ENCODE data around the gene WDR19. TPM values are rescaled to one million over a fixed set of nuclear protein-coding genes. Genes with fewer than 3 reads are reported as not detected.
A peak's percentile ranks its signal among the peaks of the same experiment; 100 is the strongest.
"Not testable (repeated sequence)": the region's sequence is repeated elsewhere in the genome, so short reads cannot be mapped to it uniquely, and the experiment has no call there.

WDR19 gene
- 17.3 and 28.0 TPM in 2 replicates for polyA plus RNA-seq (2014; cell fraction: cytosol; rRNA removed)
- 157 and 190 TPM in 2 replicates for polyA plus RNA-seq (2014; cell fraction: nucleus; rRNA removed)

DNA sequence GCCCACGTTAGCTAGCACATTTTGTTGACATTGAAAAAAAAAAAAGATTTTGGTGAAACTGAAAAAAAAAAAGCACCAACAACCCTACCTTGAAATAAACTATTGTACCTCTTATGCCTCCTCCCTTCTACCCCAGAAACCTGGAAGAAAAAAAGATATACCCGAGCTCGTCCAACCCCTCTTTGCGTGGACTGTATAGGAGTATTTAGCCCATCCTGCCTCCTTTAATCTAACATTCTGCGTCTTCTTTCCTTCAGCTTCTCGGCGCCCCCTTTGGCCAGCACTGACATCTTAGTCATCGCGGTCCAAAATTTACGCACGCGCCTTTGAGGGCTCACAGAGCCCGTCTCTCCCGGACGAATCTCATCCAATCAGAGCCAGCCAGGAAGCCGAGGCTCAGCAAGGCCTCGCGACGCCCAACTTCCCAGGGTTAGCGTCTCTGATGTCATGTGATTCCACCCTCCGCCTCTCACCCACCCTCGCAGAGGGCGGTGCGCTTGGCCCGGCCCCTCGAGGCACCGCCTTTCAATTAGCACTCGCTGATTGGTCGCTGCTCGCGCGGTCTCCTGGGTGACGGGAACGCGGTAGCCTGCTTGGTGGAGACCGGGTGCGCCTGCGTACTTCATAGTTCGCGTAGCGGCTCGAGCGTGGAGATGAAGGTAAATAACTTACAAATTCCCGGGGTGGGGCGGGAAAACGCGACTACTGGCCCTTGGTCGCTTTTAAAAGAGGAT lies at the start of gene WDR19:
TSS of gene WDR19 (plus strand) at position 625 of the 734 bp plus-strand sequence. CDS start at position 654, 29 bp downstream.
- DNase-seq (ENCODE audit: low spot score) = peak; percentile 99

DNA sequence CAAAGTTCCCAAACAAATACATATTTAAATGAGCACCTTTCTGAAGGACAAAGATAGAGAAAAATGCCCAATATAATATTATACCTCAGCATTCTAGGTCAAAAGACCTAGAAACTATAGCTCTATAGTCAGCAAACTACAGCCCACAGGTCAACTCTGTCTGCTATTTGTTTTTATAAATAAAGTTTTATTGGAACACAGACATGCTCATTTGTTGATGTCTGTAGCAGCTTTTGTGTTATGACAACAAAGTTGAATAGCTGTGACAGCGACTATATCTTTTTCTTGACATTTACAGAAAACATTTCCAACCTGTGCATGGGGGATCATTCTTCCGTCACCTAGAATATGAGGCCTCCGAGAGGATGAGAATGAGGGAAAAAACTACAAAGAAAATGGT lies 48.7 kb upstream of the WDR19 start:
- no peak for DNase-seq (ENCODE audit: low spot score)

DNA sequence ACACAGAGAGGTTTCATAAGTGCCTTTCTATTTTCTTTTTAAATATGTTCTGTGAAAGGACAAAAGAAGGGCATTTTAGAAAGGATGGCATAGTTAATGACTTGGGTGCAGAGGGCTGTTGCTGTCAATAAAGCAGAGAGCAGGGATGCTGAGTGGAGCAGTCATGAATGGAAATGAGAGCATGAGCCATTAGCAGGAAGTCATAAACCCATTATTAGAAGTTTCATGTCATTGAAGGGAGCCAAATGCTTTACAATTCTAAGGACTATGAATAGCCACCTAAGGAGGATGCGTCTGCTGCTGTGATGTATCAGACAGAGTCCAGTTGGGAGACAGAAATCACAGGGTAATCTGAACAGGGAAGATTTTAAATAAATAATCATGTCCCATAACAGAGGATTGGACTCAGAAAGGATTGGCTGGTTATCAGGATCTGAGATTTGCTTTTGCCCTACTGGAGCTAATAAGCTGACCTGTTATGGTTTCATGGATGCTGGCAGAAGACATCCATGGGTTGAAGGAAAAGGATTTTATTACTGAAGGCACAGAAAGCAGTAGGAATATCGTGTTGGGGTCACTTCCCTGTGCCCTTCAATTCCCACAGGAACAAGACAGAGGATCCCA lies 47.5 kb upstream of the WDR19 start:
- DNase-seq (ENCODE audit: low spot score) = no peak

DNA sequence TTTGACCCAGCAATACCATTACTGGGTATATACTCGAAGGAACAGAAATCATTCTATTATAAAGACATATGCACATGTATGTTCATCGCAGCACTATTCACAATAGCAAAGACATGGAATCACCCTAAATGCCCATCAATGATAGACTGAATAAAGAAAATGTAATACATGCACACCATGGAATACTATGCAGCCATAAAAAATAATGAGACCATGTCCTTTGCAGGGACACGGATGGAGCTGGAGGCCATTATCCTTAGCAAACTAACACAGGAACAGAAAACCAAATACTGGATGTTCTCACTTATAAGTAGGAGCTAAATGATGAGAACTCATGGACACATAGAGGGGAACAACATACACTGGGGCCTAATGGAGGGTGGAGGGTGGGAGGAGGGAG lies 44.1 kb upstream of the WDR19 start:
- not testable (repeated sequence) for DNase-seq (ENCODE audit: low spot score)

DNA sequence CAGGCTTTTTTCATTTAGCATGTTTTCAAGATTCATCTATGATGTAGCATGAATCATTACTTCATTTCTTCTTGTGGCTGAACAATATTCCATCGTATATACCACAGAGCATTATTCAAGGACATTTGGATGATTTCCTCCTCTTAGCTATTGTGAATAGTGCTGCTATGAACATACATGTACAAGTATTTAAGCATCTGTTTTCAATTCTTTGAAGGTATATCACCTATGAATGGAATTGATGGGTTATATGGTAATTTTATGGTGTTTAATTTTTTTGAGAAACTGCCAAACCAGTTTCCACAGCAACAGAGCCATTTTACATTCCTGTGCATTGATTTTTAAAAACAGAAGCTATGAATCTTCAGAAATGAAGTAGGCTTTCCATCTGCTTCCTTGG lies 36.1 kb upstream of the WDR19 start:
- no peak for DNase-seq (ENCODE audit: low spot score)

DNA sequence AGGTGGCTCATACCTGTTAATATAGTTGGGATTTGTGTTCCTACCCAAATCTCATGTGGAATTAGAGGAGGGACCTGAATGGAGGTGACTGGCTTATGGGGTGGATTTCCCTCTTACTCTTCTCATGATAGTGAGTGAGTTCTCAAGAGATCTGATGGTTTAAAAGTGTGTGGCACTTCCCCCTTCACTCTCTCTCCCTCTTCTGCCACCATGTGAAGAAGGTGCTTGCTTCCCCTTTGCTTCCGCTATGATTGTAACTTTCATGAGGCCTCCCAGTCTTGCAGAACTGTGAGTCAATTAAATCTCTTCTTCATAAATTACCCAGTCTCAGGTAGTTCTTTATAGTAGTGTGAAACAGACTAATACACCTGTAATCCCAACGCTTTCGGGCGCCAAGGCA lies 28.3 kb upstream of the WDR19 start:
- DNase-seq (ENCODE audit: low spot score) = no peak

DNA sequence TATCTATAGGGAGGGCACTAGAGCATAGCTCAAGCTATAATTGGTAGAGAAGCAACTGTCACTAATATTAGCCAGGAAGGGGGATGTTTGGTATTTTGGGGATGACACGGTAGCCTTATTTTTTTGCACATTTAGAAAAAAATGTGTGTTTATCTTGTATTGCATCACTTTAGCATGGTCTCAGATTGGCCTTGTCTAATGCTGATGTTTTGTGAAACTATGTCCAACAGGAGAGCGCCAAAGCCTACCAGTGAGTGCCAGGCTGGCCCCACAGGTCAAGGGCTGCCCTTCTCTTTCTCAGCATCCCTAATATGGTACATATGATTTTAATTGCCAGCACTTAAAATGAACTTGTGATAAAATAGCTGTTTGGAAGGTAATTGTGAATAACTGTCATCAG lies 24.8 kb upstream of the WDR19 start:
- no peak for DNase-seq (ENCODE audit: low spot score)

DNA sequence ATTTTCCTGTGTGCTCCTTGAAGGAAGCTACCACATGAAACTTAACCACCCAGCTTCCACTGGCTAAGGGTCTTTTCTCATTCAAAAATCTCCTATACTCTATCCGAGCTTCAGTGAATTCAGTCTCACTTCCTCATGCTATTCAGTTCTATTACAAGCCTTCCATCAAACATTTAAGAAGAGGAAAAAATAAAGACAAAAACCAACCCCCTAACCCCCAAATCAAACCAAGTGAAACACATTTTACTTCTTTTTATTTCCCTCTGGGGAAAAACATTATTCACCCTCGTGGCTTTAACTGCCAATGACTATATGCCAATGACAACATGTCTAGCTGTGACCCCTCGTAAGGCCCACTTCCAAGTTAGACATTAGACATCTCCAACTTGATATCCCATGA lies 16.2 kb upstream of the WDR19 start:
- no peak for DNase-seq (ENCODE audit: low spot score)

DNA sequence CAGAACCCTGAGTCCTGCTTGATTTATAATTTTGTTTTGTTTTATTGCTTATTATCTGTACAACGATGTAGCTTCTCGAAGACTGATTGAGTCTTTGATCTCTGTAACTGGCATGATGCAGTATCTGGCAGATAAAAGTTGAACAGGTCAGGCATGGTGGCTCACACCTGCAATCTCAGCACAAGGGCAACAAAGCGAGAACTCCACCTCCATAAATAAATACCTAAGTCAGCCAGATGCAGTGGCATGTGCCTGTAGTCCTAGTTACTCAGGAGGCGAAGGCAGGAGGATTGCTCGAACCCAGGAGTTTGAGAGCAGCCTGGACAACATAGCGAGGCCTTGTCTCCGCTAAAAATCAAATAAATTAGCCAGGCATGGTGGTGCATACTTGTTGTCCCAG lies 15.7 kb upstream of the WDR19 start:
- DNase-seq (ENCODE audit: low spot score) = no peak

DNA sequence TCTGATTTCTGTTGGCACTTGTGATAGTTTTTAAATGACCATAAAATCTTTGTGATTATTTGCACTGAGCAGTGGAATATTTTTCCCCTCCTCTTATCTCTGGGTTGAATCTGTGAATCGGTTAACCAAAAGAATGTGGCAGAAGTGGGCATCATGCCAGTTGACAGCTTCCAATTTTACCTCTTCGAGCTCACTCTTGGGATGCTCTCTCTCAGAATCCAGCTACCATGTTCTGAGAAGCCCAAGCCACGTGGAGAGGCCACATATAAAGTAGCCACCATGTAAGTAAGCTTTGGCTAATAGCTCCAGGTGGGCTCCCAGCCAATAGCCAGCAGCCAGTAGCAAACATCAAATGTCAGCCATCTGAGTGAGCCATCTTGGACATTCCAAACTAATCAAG lies 12.9 kb upstream of the WDR19 start:
- no peak for DNase-seq (ENCODE audit: low spot score)

DNA sequence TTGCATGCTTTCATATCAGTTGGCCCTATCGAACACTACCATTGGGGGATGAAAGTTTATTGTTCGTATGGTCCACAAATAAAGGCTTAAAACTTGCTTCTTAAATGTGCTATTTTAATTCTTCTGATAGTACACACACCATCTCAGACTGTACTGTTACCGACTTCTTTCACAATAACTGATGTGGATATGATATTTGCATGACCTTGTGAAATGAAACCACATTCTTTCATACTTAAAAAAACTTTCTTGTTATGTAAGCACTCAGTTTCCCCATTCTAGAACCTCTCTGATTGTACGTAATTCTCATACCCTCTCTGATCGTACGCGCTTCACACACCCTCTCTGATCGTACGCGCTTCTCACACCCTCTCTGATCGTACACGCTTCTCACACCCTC lies 12.0 kb upstream of the WDR19 start:
- no peak for DNase-seq (ENCODE audit: low spot score)

DNA sequence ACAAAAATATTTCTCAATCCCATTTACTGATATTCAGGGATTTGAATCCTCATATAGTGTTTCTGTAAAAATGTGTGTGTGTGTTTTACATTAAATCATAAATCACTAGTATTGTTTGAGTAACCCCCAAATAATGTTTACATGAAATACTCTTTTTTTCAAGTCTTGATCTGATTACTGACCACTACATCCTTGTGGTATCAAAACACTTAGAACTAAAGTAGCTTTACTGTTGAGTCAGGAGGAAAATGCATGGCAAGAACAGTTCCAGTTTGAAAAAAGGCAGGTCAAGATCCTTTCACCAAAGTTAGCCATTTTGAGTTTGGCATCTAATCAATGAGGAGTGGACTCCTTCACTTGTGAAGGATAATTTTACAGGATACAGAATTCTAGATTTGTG lies 3.6 kb upstream of the WDR19 start:
- no peak for DNase-seq (ENCODE audit: low spot score)

DNA sequence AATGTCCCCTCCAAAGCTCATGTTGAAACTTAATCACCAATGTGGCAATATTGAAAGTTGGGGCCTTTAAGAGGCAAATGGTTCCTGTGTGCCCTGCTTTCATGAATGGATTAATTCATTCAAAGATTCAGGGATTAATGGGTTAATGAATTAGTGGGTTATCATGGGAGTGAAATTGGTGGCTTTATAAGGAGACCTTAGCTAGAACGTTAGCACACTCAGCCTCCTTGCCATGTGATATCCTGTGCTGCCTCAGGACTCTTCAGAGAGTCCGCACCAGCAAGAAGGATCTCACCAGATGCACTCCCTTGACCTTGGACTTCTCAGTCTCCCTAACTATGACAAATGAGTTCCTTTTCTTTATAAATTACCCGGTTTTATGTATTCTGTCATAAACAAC lies 2.6 kb upstream of the WDR19 start:
- DNase-seq (ENCODE audit: low spot score) = no peak

DNA sequence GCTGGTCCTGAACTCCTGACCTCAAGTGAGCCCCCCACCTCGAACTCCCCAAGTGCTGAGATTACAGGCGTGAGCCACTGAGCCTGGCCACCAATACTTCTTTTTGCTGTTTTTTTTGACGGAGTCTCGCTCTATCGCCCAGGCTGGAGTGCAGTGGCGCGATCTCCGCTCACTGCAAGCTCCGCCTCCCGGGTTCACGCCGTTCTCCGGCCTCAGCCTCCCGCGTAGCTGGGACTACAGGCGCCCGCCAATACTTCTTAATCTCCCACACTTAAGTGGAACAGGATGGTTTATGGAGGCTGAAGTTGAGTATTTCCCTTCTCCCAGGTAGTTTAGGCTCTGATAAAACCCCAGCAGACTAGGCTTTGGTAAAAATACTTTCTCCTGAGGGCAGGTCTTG lies 1.7 kb upstream of the WDR19 start:
- DNase-seq (ENCODE audit: low spot score) = not testable (repeated sequence)

DNA sequence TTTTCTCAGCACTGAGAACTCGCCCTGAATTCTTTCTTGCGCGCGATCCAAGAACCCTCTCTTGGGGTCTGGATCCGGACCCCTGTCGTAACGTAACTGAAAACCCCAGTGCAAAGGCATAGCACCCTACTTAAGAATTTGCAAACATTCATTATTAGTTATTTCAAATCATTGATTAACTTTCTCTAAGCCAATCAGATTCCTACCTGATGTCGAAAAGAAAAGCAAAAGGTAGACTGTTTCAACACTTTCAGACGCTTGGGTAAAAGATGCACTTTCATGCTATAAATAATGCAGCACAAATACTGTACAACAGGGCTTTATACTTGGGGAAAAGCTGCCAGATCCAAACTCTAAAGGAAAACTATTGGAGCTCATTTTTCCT lies 817 bp upstream of the WDR19 start:
- DNase-seq (ENCODE audit: low spot score) = no peak

DNA sequence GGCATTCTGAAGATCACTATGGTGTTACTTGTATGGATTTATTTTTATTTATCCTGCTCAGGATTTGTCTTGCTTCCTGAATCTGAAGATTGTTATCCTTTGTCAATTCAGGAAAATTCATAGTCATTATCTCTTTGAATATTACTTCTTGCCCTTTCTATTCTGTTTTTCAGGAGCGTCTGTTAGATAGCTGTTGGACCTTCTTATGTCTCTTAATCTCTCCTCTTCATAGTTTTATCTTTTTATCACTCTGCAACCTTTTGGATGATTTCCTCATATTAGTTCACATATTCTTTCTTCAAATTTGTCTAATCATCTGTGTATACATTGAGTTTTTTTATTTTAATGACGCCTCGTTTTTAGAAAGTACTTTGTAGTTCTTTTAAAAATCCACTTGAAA lies 19.6 kb downstream of the WDR19 start:
- no peak for DNase-seq (ENCODE audit: low spot score)

DNA sequence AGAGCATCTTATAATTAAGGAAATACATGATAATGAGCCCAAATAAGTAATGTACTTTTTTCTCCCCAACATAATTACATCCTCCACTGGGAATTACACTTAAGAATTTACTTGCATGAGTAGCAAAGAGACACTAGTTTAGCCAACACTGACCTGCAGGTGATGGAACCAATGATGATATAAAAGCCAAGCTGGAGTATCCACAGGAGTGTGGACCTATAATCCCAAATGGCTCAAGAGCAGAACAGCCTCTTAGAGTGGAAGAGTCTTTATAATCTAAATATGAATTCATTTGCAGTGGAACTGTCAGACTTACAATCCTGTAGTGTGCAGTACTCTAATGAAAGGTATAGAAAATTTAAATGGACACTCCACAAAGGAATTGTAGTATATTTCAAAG lies 22.2 kb downstream of the WDR19 start:
- DNase-seq (ENCODE audit: low spot score) = no peak

DNA sequence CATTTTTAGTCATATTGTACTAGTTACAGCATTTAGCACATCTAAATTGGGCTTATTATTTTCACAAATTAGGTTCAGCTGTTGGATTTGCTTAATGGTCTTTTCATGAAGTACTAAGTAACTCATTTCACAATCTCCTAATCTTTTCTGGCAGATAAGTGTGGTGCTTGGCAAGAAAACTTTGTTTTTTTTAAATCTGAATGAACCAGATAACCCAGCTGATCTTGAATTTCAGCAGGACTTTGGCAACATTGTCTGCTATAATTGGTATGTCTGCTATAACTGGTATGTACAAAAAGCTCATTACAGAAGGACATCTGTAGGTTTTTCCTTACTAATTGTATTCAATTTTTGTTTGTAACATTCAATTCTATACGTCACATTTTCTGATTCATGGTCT lies 22.7 kb downstream of the WDR19 start:
- no peak for DNase-seq (ENCODE audit: low spot score)

DNA sequence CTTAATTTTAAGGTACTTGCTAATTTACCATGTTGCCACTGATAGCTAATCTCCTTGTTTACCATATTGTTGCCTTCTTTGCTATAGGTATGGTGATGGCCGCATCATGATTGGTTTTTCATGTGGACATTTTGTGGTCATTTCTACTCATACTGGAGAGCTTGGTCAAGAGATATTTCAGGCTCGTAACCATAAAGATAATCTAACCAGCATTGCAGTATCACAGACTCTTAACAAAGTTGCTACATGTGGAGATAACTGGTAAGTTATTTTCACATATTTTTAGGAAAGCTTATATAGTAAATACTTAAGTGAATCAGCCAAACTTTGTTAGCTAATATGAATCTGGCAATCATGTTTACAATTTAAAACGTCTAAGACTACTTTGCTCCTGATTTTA lies 23.1 kb downstream of the WDR19 start:
- DNase-seq (ENCODE audit: low spot score) = no peak

DNA sequence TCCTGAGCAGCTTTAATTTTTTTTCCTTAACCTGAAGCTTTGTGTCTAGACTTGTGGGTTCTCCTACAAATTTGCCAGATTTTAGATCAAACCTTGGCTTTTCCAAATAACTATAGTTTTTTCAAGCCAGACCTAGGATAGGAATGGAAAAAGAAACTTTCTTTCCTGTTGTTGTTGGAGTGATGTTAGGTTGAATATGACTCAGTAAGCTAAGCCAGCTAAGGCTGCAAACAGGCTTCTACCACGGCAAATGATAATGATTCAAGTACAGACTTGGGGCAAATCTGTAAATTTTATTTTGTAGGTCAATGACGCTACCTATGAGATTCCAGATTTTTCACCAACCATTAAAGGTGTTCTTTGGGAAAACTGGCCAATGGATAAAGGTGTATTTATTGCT lies 45.6 kb downstream of the WDR19 start:
- DNase-seq (ENCODE audit: low spot score) = no peak

DNA sequence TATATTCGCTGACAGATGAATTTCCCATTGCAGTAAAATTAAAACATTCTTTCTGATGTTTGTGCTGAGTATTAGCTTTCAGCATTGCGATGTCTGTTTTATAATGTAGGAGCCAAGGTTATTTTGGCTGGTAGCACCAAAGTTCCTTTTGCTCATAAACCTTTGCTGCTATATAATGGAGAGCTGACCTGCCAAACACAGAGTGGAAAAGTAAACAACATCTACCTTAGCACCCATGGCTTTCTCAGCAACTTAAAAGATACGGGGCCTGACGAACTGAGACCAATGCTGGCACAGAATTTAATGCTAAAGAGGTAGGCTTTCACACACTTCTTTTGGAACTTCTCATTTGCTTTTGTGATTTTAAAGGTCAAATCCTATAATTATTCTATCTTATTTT lies 46.0 kb downstream of the WDR19 start:
- no peak for DNase-seq (ENCODE audit: low spot score)

DNA sequence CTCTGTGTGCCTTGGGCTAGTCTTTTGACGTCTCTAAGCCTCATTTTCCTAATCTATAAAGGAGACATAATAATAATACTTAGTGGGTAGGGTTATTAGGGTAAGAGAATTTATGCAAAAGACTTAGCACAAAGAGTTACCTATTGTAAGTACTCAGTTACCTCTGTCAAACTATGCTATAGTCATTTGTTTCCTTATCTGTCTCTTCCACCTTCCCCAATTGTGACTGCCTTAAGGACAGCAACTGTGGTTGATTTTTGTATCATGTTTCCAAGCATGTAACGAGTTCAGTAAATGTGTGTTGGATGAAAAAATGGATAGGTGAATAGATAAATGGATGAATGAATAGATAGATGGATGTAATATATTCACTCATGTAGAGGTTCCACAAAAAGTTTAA lies 48.1 kb downstream of the WDR19 start:
- no peak for DNase-seq (ENCODE audit: low spot score)

DNA sequence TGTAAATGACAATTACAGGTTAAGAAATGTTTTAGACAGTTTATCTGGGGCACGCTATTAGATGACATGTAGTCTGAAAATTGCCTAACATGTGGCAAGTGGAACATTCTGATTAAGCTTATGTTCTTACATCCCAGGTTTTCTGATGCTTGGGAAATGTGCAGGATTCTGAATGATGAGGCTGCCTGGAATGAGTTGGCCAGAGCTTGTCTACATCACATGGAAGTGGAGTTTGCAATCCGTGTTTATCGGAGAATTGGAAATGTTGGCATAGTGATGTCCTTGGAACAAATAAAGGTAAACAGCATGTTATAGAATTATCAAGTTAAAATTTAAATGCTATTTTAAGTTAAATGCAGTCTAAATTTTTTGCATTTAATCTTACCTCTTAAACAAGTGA lies 49.3 kb downstream of the WDR19 start:
- no peak for DNase-seq (ENCODE audit: low spot score)

DNA sequence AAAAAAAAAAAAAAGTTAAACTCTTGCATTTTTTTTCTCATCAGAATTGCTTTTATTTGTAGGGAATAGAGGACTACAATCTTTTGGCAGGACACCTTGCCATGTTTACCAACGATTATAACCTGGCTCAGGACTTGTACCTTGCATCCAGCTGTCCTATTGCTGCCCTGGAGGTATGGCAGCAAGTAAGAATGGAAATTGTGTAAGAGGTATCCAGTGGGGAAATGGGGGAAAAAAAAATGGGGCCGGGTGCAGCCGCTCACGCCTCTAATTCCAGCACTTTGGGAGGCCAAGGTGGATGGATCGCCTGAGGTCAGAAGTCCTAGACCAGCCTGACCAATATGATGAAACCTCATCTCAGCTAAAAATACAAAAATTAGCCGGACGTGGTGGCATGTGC lies 49.8 kb downstream of the WDR19 start:
- DNase-seq (ENCODE audit: low spot score) = no peak

Measured in SK-N-DZ (cell line).